ENCODE data around the gene HNRNPF. TPM values are rescaled to one million over a fixed set of nuclear protein-coding genes. Genes with fewer than 3 reads are reported as not detected.

Gene HNRNPF
- total RNA-seq, 1 donor from 2014 or later, result 280 TPM

DNA sequence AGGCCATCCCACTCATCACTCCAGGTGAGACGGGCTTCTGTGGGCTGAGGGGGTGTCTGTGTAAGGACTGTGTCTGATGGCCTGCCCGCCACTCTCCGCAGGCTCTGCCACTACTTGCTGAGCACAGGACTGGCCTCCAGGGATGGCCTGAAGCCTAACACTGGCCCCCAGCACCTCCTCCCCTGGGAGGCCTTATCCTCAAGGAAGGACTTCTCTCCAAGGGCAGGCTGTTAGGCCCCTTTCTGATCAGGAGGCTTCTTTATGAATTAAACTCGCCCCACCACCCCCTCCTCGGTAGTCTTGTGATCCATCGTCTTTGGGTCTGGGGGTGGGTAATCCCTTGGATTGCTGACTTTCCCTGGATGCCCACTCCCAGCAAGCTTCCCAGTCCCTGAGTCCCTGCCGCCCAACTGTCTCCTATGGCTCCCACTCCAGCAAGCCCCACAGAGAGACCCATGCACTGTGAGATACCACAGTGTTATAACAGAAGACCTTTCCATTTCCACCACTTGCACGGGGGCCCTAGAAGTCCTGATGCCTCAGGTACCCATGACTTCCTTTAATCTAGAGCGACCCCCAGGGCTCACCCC is 32.8 kb downstream of the HNRNPF start:
- no peak for DNase-seq

DNA sequence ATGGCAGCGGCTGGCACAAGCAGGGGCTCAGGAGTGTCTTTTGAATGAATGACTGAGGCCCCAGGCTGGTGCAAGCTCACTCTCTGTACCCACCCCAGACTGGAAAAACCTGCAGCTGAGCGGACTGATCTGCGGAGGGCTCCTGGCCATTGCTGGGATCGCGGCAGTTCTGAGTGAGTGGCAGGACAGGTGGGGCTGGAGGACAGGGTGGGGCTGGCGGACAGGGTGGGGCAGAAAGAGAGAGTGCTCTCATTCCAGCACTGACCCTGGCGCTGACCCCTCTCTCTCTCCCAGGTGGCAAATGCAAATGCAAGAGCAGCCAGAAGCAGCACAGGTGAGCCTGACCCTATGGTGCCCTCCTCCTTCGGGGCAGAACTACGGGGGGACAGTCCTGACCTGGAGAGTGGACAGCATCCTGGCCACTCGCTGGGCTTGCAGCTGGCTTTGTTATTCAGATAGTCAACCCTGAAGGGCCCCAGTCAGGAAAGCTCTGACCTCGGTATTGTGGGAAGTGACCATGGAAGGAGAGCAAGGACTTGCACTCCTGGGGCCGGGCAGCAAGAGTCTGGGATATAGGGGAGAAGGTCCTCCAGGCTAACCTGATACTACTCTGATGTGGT is 33.5 kb downstream of the HNRNPF start:
- no peak for DNase-seq

GRCh38 chr10:43374194-43374593 is 34.8 kb downstream of the HNRNPF start:
- no peak for DNase-seq

GRCh38 chr10:43373461-43373860 is 35.5 kb downstream of the HNRNPF start:
- DNase-seq, result no peak

- no peak for DNase-seq
Observed at GRCh38 chr10:43372765-43373361, 36.1 kb downstream of the HNRNPF start.

GRCh38 chr10:43371418-43371817 is 37.6 kb downstream of the HNRNPF start, which contains the start of gene FXYD4:
Gene FXYD4, plus strand, starts transcription at chr10:43371636. Its CDS starts 2,111 bp downstream, at chr10:43373747.
- no peak for DNase-seq

DNA sequence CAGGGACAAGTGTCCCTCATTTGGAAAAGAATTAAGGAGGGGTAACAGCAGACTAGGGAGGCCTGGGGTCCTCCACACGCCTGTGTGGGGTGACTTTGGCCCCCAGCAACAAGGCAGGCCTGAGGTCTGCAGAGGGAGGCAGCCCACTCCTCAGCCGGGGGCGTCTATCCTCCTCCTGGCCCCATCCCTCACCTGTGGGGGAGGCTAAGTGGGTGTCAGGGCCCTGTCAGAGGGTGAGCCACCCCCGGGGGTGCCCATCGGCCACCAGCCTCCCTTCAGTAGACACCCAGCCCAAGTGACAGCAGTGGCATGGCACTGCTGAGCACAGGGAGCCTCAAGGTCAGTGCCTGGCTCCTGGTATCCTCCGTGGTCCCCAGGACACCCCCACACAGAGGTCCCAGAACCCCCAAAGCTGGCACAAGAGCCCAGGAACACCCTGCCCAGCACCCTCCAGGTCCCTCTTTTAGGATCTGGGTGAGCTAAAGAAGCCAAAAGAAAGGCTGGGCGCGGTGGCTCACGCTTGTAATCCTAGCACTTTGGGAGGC is 38.2 kb downstream of the HNRNPF start:
- no peak for DNase-seq

GRCh38 chr10:43369921-43370320 is 39.1 kb downstream of the HNRNPF start:
- no peak for DNase-seq

- DNase-seq, result no peak
Observed at GRCh38 chr10:43365001-43365400, 44.0 kb downstream of the HNRNPF start.

GRCh38 chr10:43362191-43362839 is 46.7 kb downstream of the HNRNPF start:
- DNase-seq, result peak; percentile 83

GRCh38 chr10:43361547-43362190 is 47.3 kb downstream of the HNRNPF start:
- DNase-seq, result no peak

GRCh38 chr10:43360086-43360485 is 48.9 kb downstream of the HNRNPF start:
- no peak for DNase-seq

DNA sequence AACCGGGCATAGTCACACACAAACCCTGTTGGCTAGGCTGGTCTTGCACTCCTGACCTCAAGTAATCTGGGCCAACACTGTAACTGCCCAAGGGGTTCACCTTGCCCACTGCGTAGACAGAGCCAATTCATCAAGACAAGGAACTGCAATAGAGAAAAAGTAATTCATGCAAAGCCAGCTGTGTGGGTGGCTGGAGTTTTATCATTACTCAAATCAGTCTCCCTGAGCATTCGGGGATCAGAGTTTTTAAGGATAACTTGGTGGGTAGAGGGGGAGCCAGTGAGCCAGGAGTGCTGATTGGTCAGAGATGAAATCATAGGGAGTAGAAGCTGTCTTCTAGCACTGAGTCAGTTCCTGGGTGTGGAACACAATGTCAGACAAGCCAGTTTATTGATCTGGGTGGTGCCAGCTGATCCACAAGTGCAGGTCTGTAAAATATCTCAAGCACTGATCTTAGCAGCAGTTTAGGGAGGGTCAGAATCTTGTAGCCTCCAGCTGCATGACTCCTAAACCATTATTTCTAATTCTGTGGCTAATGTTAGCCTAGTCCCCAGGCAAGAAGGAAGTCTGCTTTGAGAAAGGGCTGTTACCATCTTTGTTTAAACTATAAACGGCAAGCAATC is 53.1 kb downstream of the HNRNPF start:
- DNase-seq, result no peak

DNA sequence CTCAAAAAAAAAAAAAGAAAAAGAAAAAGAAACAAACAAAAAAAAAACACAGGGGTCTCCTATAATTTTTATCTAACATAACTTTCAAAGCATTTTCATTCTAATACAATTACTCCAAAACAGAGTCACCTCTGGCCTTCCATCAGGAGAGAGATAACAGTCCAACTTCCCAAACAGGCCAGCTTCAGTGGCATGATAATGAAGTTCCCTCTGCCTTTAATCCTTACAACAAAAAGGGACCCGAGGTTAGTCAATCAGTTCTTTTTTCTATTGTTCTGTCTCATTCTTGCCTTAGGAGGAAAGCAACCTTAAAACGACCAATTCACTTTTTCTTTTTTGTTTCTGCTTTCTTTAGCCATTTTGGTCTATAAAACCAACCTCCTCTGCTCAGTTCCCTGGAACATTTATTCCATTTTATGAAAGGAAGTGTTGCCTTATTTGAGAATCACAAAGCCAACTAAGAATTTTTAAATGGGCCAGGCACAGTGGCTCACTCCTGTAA is 54.1 kb downstream of the HNRNPF start:
- DNase-seq, result no peak

GRCh38 chr10:43354330-43354635 is 54.7 kb downstream of the HNRNPF start:
- no peak for DNase-seq

DNA sequence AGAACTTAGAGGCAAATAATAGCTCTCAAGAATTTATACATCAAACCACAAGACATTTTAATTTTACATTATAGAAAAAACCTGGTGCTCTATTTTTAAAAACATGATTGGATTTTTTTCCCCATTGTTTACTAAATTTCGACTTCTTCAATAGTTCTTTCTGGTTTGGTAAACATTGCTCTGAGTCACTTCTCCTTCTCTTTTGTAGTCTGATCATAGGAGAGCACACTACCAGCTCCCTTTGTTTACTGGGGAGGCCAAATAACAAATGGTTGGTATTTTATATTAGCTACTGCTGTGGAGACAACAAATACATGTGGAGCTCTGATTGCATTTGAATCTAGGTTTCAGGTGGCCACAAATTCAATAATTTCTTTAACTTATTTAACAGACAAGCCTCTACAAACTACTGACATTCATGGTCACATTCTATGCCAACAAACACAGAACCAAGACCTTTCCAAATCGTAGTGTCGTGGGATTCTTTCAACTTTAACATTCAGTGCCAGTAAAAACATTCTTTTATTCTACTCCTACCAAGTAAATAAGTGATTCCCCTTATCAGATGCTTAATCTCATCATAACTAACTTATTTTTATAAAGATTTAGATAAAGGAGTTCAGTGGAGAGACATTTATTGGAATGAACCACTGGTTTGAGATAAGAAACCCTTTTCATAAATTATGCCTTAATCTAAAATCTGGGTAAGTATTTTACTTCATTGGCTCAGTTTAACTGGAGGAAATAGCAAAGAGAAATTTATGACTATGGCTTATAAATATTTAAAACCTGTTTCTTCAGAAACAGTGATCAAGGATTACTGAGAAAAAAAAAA is 55.3 kb downstream of the HNRNPF start:
- DNase-seq, result no peak

- no peak for DNase-seq
Observed at GRCh38 chr10:43352951-43353350, 56.0 kb downstream of the HNRNPF start.

GRCh38 chr10:43351301-43351700 is 57.7 kb downstream of the HNRNPF start:
- DNase-seq, result no peak

DNA sequence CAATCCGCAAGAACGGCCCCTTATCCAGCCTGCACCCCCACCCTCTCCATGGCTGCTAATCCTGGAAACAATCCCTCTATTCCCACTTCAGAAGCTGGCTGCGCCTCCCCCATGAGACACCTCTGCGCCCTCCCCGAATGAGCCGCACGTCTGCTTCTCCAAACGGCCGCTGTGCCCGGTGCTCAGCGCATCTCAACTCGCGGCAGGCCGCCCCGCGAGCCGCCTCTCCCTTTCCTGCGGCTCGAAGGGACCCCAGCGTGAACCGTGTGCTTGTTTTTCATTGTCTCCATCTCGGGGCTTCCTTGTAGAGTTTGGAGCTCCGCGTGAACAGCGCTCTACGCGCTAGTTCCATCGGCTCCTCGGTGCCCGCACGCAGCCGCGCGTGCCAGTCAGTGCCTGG is 58.3 kb downstream of the HNRNPF start:
- no peak for DNase-seq

DNA sequence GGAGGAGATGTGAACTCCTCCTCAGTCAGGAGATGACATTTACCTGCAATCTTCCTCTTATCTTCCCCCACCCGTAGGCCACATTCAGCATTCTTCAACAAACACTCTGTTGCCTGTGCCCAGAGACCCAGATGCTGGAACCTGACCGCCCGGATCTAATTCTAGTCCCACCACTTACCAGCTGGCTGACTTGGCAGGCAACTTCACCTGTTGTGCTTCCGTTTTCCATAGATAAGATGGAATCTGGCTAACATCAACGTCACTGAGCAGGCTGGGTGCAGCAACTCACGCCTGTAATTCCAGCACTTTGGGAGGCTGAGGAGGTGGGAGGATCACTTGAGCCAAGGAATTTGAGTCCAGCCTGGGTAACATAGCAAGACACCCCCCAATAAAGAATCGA is 58.8 kb downstream of the HNRNPF start:
- no peak for DNase-seq

DNA sequence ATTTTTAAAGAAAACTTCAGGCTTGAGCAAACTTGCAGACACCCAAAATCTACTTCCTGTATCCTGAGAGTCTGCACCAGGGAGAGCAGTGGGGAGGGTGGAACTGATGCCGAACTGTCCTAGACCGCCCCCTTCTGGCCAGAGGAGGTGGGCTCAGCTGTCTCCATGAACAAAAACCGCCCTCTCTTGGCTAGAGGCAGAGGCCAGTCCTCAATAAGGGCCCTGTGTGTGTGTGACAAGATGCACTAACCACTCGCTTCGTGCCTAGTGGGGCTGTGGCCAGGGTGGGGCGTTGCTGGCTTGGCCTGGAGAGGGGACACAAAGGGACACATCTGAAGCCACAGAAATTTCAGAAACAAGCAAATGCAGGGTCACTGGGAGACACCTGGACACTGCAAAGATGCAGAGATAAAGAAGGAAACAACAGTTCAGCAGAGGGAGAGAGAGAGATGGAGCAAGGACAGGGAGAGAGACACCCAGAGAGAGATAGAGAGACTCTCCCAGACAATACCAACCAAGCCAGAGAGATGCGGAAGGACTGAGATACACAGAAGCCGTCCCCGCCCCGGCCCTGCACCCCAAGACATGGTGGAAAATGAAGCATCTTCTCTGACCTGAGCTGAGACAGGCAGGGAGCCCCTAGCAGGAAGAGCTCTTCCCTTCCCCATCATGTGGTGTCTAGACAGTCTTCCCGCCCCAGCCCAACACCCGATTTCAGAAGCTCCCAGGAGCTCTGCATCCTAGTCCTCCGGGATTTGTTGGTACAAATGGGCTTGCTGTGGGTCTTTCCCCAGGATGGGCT is 60.3 kb downstream of the HNRNPF start:
- peak; percentile 85 for DNase-seq

All from dermis blood vessel endothelial cell (primary cell).